ENCODE data around the gene TSEN2.
"Not testable (repeated sequence)": the region's sequence is repeated elsewhere in the genome, so short reads cannot be mapped to it uniquely, and the experiment has no call there.

Gene TSEN2

GRCh38 chr3:12471241-12471640 lies 13.0 kb upstream of the TSEN2 start:
- peak; percentile 34 to 55 for DNase-seq (ENCODE audit: low read depth in 1 of 2, low spot score in 1 of 2)

GRCh38 chr3:12472000-12472610 lies 12.2 kb upstream of the TSEN2 start:
- DNase-seq (ENCODE audit: low read depth in 1 of 2, low spot score in 1 of 2) = no peak

GRCh38 chr3:12472796-12473195 lies 11.5 kb upstream of the TSEN2 start:
- no peak for DNase-seq (ENCODE audit: low read depth in 1 of 2, low spot score in 1 of 2)

DNA sequence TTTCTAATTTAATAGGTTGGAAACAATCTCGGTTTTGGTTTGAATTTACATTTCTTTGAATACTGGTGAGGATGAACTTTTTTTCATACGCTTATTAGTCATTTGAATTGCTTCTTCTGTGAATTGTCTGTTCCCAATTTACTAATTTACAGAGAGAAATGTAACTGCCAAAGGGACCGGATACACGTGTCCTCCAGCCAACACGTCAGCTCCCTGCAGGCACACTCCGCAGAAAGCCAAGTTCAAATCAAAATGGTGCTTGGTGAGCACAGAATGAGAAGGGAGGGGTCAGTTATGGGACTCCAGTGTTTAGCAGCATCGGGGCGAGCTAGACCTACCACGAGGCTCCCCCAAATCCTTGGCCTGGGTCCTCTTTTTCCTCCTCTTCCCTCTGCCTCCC lies 10.8 kb upstream of the TSEN2 start:
- no peak for DNase-seq (ENCODE audit: low read depth in 1 of 2, low spot score in 1 of 2)

- no peak for DNase-seq (ENCODE audit: low read depth in 1 of 2, low spot score in 1 of 2)
These were observed 7.9 kb upstream of the TSEN2 start for GRCh38 chr3:12476238-12476897.

DNA sequence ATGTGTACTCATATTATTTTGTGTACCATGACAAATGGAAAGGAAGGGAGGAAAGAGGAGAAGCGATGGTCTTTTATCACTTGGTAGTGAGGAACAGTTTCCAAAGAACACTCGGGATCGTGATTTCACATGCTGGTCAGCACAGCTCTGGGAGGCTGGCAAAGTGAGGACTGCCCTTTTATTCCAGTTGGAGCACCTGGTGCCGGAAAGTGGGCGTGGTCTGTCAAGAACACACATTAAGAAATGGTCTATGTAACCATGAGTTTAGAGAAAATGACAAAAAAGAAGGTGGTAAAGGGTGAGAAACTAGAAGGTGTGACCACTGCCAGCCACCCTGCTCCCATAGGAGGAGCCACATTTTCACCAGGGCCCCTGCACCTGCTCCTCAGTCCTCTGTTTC lies 7.0 kb upstream of the TSEN2 start:
- no peak for DNase-seq (ENCODE audit: low read depth in 1 of 2, low spot score in 1 of 2)

GRCh38 chr3:12478326-12478725 lies 6.0 kb upstream of the TSEN2 start:
- no peak for DNase-seq (ENCODE audit: low read depth in 1 of 2, low spot score in 1 of 2)

- DNase-seq (ENCODE audit: low read depth in 1 of 2, low spot score in 1 of 2) = not testable (repeated sequence)
These were observed 5.1 kb upstream of the TSEN2 start for GRCh38 chr3:12479198-12479597.

GRCh38 chr3:12479919-12480427 lies 4.3 kb upstream of the TSEN2 start:
- peak in 1 of 2 donors; percentile 26 for DNase-seq (ENCODE audit: low read depth in 1 of 2, low spot score in 1 of 2)

DNA sequence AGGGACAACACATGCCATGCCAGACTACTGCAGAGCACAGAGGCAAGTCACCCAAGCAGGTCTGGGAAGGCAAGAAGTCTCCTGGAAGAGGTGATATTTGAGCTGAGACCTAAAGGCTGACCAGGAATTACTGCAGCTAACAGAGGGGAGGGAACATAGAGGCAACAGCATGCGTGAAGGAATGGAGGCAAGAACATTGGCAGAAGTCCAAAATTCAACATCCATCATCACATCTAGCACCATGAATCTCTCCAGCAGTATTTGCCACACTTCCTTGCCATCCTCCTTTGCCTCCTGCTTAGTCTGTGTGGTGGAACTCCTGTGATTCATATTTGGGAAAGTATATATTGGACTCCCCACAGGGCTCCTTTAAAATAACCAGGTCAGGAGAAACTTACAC lies 870 bp upstream of the TSEN2 start:
- no peak for DNase-seq (ENCODE audit: low read depth in 1 of 2, low spot score in 1 of 2)

GRCh38 chr3:12483872-12484197 lies 445 bp upstream of the TSEN2 start:
- DNase-seq (ENCODE audit: low read depth in 1 of 2, low spot score in 1 of 2) = no peak

GRCh38 chr3:12484983-12485327 lies 675 bp downstream of the TSEN2 start:
- no peak for DNase-seq (ENCODE audit: low read depth in 1 of 2, low spot score in 1 of 2)

DNA sequence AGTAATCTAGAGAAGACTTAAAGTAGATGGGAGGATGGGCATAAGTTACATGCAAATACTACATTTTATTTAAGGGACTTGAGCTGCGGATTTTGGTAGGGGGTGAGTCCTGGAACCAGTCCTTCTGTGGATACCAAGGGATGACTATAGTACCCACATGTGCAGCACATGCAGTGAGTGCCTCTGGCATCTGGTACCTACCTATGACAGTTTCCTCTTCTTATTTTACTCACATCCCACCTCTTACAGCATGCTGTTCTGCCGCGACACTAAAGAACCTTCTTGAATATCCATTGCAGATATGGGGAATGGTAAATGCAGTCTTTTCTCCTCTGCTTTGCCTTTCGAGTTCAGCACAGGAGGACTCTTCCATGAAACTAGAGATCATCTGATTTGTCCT lies 1.7 kb downstream of the TSEN2 start:
- no peak for DNase-seq (ENCODE audit: low read depth in 1 of 2, low spot score in 1 of 2)

- DNase-seq (ENCODE audit: low read depth in 1 of 2, low spot score in 1 of 2) = no peak
These were observed 2.6 kb downstream of the TSEN2 start for GRCh38 chr3:12486916-12487315.

GRCh38 chr3:12487336-12487735 lies 3.1 kb downstream of the TSEN2 start:
- no peak for DNase-seq (ENCODE audit: low read depth in 1 of 2, low spot score in 1 of 2)

DNA sequence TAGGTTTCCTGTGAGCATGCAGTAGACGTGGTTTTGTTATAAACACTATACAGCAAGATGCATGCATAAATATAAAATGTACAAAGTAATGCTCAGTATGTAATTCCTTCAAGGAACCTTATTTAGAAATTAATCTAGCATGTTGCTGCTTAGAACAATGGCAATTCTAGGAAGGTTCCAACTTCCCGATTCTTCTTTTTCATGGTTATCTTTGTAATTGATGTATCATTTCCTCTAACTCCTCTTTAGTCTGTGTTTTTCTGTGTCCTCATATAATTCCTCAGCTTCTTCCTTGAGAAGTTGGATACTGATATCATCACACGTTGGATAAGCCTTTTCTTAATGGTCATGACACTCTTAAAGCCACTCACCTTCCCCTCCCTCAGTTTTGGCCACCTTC lies 3.5 kb downstream of the TSEN2 start:
- DNase-seq (ENCODE audit: low read depth in 1 of 2, low spot score in 1 of 2) = no peak

DNA sequence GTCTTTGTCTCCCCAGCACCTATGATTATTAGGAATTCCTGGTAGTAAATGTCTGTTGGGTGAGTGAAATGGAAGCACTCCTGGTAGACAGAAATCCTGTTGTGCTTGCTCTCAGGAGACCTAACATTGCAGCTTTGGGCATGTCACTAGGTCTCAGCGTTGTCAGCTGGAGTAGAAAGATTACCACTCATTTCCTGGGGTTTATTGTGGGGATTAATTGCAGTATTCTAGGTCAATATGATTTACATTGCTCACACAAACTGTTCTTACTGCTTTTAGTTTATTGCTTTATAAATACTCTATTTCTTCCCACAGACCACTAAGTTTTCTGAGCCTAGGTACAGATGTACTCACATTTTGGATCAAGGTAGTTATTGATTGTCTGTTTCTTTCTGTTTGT lies 5.1 kb downstream of the TSEN2 start:
- no peak for DNase-seq (ENCODE audit: low read depth in 1 of 2, low spot score in 1 of 2)

DNA sequence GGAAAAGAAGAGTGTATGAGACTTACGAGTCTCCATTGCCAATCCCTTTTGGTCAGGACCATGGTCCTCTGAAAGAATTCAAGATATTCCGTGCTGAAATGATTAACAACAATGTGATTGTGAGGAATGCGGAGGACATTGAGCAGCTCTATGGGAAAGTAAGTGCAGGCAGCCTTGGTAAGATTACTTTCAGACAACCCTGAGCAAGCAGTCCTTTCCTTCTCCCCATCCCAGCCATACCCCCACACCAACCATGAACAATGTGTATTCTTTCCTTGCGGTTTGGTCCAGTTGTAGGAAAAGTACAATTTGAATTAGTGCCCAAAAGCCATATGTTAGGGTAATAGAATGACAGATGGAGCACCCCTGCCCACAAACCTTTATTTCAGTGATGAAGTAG lies 5.6 kb downstream of the TSEN2 start:
- DNase-seq (ENCODE audit: low read depth in 1 of 2, low spot score in 1 of 2) = no peak

GRCh38 chr3:12490547-12490946 lies 6.3 kb downstream of the TSEN2 start:
- no peak for DNase-seq (ENCODE audit: low read depth in 1 of 2, low spot score in 1 of 2)

- no peak for DNase-seq (ENCODE audit: low read depth in 1 of 2, low spot score in 1 of 2)
These were observed 11.6 kb downstream of the TSEN2 start for GRCh38 chr3:12495749-12496452.

DNA sequence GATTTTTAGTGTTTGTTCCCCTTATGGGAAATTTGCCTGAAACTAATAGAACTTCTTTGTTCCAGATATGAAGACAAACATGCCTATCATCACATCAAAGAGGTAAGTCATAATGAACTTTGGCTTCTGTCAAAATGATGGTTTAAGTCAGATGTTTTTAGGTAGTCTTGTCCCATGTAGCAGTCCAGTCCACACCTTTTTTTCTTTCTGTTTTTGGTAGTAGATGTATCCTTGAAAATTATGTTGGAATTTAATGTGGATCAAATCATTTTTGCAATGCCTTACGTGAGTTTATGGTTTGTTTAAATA lies 12.1 kb downstream of the TSEN2 start:
- DNase-seq (ENCODE audit: low read depth in 1 of 2, low spot score in 1 of 2) = no peak

GRCh38 chr3:12499474-12499873 lies 15.2 kb downstream of the TSEN2 start:
- no peak for DNase-seq (ENCODE audit: low read depth in 1 of 2, low spot score in 1 of 2)
